GM21737 (cell line): ENCODE measurements around the gene AMER3.

Experiments
- ATAC-seq: cut with Tn5 transposase; IDR thresholded peaks from one replicate; pipeline ENCODE4 v1.9.1; 2021; ENCODE audit warnings: mild to moderate bottlenecking, moderate library complexity; ENCODE audit not compliant: unreplicated experiment

Gene AMER3

GRCh38 chr2:130769343-130769907 is 14.1 kb downstream of the AMER3 start:
- ATAC-seq, result no peak

- ATAC-seq, result no peak
Measured at GRCh38 chr2:130776550-130776949, 21.2 kb downstream of the AMER3 start.

GRCh38 chr2:130778781-130779180 is 23.4 kb downstream of the AMER3 start:
- ATAC-seq, result no peak

GRCh38 chr2:130785466-130786055 is 30.2 kb downstream of the AMER3 start:
- no peak for ATAC-seq

GRCh38 chr2:130786076-130786475 is 30.7 kb downstream of the AMER3 start:
- ATAC-seq, result no peak

- no peak for ATAC-seq
Measured at GRCh38 chr2:130787841-130788240, 32.5 kb downstream of the AMER3 start.

GRCh38 chr2:130790312-130790711 is 35.0 kb downstream of the AMER3 start:
- ATAC-seq, result no peak

GRCh38 chr2:130790804-130791616 is 35.7 kb downstream of the AMER3 start:
- ATAC-seq, result no peak

- no peak for ATAC-seq
Measured at GRCh38 chr2:130791617-130791939, 36.2 kb downstream of the AMER3 start.

- no peak for ATAC-seq
Measured at GRCh38 chr2:130795431-130795830, 40.1 kb downstream of the AMER3 start.

- ATAC-seq, result no peak
Measured at GRCh38 chr2:130796290-130796689, 41.0 kb downstream of the AMER3 start.

GRCh38 chr2:130797493-130798435 is 42.4 kb downstream of the AMER3 start:
- peak; percentile 93 for ATAC-seq

- ATAC-seq, result no peak
Measured at GRCh38 chr2:130798472-130799218, 43.3 kb downstream of the AMER3 start.

GRCh38 chr2:130799295-130799694 is 44.0 kb downstream of the AMER3 start:
- ATAC-seq, result no peak

GRCh38 chr2:130805613-130806012 is 50.3 kb downstream of the AMER3 start:
- no peak for ATAC-seq

GRCh38 chr2:130806370-130806769 is 51.0 kb downstream of the AMER3 start:
- no peak for ATAC-seq

- no peak for ATAC-seq
Measured at GRCh38 chr2:130807659-130808385, 52.5 kb downstream of the AMER3 start.

- ATAC-seq, result no peak
Measured at GRCh38 chr2:130808482-130809268, 53.3 kb downstream of the AMER3 start.

GRCh38 chr2:130810490-130810889 is 55.1 kb downstream of the AMER3 start:
- ATAC-seq, result no peak
